ENCODE results near the gene DNMT3L.

The DNMT3L gene

DNA sequence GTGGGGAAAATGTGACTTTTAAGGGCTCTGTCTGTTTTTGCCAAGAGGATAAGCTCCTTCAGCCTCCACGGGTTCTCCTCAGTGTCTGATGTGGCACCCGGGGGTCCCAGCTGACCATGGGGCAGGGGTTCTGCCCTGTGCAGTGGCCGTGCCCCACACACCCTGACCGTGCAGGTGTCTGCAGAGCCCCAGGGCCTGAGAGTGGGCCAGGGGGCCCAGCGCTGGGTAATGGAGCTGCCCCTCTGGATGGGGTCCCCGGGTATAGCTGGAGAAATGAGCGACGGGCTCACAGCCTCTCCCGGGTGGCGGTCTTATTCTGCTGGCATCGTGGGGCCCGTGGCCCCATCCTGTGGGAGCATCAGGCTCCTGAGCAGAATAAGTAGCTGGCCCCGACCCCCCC lies 35.2 kb upstream of the DNMT3L start:
- TF ChIP-seq, protein P1, sequence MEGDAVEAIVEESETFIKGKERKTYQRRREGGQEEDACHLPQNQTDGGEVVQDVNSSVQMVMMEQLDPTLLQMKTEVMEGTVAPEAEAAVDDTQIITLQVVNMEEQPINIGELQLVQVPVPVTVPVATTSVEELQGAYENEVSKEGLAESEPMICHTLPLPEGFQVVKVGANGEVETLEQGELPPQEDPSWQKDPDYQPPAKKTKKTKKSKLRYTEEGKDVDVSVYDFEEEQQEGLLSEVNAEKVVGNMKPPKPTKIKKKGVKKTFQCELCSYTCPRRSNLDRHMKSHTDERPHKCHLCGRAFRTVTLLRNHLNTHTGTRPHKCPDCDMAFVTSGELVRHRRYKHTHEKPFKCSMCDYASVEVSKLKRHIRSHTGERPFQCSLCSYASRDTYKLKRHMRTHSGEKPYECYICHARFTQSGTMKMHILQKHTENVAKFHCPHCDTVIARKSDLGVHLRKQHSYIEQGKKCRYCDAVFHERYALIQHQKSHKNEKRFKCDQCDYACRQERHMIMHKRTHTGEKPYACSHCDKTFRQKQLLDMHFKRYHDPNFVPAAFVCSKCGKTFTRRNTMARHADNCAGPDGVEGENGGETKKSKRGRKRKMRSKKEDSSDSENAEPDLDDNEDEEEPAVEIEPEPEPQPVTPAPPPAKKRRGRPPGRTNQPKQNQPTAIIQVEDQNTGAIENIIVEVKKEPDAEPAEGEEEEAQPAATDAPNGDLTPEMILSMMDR (IDR thresholded peaks at IDR 0.05; ENCODE audit: low read depth, low read length, missing control alignments): no peak
- Histone ChIP-seq H3K27ac (no peak overlapping the region), H3K4me3 (ENCODE audit: low read depth, low read length) (no peak overlapping the region), H3K36me3 (replicated peaks) (no peaks in the 10 kb centered on the region), H3K27me3 (replicated peaks) (no peaks in the 10 kb centered on the region)
- in situ Hi-C loops (cut with HindIII; ENCODE audit: low pct_ligation_motif_present, low sequenced_read_pairs): no loop called here
- no peak for DNase-seq

DNA sequence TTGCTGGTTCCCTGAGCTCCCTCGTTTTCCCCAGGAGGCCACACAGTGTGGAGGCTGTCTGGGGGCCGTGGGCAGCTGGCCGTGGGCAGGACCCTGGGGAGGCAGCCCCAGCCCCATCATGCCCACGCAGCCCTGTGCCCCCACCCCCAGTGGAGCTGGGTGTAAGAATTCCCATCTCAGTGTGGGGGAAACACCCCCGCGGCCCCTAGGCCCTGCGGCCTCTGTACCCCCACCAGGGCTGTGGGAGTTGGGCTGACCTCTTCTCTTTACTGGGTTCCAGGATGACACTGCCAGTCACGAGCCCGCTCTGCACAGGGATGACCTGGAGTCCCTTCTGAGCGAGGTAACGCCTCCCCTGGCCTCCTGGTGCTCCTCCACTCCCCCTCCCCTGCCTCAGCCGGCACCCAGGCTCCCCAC lies 34.4 kb upstream of the DNMT3L start:
- no peak overlapping the region for H3K27ac ChIP-seq

DNA sequence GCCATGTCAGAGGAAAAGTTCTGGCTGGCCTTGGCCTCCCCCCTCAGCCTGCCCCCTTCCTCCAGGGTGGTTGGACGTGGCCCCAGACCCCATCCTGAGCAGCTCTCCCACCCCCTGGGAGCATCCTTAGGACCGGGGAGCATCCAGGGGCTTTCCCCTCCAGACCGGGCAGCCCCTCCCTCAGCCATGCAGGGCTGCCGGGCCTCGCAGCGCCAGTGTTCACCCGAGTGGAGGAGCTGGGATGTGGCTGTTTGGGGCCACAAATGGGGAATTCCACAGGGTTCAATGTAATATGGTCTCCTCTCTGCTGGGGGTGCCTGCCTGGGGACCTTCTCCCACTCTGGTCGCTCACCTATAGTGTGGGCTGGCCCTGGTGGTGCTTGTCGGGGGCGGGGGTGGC lies 33.9 kb upstream of the DNMT3L start:
- in situ Hi-C loops (cut with HindIII; ENCODE audit: low pct_ligation_motif_present, low sequenced_read_pairs): no loop called here
- TF ChIP-seq, protein P1 (IDR thresholded peaks at IDR 0.05; ENCODE audit: low read depth, low read length, missing control alignments): no peak
- Histone ChIP-seq H3K4me3 (ENCODE audit: low read depth, low read length) (no peak overlapping the region), H3K36me3 (replicated peaks) (no peaks in the 10 kb centered on the region), H3K27ac (no peak overlapping the region), H3K27me3 (replicated peaks) (no peaks in the 10 kb centered on the region)
- no peak for DNase-seq

More for the DNA sequence above, 34.4 kb upstream of the DNMT3L start:
- DNase-seq: no peak
- no peaks in the 10 kb centered on the region for H3K27me3 ChIP-seq (replicated peaks)
- H3K4me3 ChIP-seq (ENCODE audit: low read depth, low read length): no peak overlapping the region
- TF ChIP-seq, protein P1 (IDR thresholded peaks at IDR 0.05; ENCODE audit: low read depth, low read length, missing control alignments): no peak
- H3K36me3 ChIP-seq (replicated peaks): no peaks in the 10 kb centered on the region
- in situ Hi-C loops (cut with HindIII; ENCODE audit: low pct_ligation_motif_present, low sequenced_read_pairs): no loop called here

DNA sequence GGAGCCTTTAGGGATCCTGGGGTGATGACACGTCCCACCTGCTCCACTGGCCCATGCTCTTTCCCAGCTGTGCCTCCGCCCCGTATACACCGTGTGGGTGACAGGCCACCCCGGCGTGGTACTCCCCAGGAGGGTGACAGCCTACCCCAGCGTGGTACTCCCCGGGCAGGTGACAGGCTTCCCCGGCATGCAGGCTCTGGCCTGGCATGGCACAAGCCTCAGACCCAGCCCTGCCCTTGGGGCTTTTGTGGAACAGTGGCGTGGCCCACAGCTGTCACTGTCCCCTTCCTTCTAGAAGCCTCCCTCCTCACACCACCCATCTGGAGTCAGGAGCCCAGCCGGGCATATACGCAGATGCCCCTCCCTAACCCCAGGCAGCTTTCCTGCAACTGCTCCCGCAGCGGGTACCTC lies 33.5 kb upstream of the DNMT3L start:
- Histone ChIP-seq H3K27me3 (replicated peaks) (no peaks in the 10 kb centered on the region), H3K4me3 (ENCODE audit: low read depth, low read length) (no peak overlapping the region), H3K27ac (no peak overlapping the region), H3K36me3 (replicated peaks) (no peaks in the 10 kb centered on the region)
- TF ChIP-seq, protein P1 (IDR thresholded peaks at IDR 0.05; ENCODE audit: low read depth, low read length, missing control alignments): no peak
- DNase-seq: no peak
- in situ Hi-C loops (cut with HindIII; ENCODE audit: low pct_ligation_motif_present, low sequenced_read_pairs): no loop called here

DNA sequence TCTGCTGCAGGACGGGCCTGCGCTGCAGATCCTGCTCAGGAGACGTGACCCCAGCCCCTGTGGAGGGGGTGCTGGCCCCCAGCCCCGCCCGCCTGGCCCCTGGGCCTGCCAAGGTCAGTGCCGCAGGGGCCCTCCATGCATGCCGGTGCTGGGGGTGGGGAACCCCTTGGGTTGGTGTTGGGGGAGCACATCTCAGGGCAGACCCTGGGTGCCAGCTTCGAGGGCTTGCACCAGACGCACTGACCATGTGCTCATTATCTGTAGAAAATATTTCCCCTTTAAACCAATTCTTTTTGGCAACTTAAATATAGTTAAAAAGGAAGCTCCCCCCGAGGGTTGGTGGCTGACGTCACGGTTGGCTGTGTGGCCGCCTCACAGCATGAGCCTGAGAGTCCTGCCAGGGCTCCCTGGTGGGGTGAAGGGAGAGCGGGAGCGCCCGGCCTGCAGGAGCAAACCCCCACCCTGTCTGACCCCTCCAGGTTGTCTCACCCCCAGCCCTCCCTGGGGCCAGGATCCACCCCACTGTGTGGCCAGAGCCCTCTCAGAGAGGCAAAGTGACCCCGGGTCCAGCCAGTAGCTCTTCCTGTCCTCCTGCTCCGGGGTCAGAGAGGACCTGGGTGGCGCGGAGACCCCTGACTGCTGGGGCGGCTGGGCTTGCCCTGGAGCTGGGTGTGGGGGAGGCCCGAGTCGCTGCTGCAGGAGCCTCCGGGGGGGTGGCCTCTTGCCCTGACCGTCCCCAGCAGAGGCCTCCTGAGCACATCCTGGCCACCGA lies 32.9 kb upstream of the DNMT3L start:
- no peaks in the 10 kb centered on the region for H3K27me3 ChIP-seq (replicated peaks)
- H3K27ac ChIP-seq: no peak overlapping the region
- no peak overlapping the region for H3K4me3 ChIP-seq (ENCODE audit: low read depth, low read length)
- in situ Hi-C loops (cut with HindIII; ENCODE audit: low pct_ligation_motif_present, low sequenced_read_pairs): no loop called here
- TF ChIP-seq, protein P1 (IDR thresholded peaks at IDR 0.05; ENCODE audit: low read depth, low read length, missing control alignments): no peak
- H3K36me3 ChIP-seq (replicated peaks): no peaks in the 10 kb centered on the region
- DNase-seq: peak; percentile 40

Data from brain microvascular endothelial cell (primary cell).